ENCODE measurements around the gene CD59. TPM values are rescaled to one million over a fixed set of nuclear protein-coding genes. Genes with fewer than 3 reads are reported as not detected.

Gene CD59
- total RNA-seq, 1 donor from 2014 or later: 789 TPM

DNA sequence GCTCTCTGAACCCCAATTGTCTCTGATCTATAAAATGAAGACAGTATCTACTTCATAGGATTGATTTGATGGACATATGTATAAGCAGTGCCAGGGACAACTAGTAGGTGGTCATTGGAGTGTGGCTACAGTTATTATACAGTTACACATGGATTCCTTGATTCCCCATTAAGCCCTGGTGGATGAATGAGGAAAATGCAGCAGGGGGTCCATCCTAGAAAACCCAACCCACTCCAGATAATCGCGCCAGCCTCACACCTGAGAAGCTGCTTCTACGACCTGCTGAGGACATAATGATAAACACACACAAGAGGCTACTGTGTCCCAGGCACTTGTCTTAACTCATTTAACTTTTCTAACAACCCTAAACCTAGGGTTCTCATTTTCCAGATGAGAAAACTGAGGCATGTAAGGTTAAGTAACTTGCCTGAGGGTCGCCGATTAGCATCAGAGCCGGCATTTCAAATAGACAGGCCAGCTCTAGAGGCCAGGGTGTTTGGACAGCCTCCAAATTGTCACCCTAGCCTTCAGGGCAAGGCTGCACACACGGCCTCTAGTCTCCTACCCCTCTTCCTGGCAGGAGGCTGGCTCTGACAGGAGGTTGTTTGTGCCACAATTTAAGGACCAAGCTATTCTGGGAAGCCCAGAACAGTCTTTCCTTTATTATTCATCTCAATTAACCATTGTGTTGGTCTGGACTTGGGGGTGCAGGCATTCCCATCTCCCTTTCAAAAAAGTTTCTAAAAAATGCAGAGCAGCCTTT is 31.8 kb downstream of the CD59 start:
- Histone ChIP-seq H3K27me3 (ENCODE audit: low read depth) (no peaks in the 10 kb centered on the region), H3K4me3 (no peak overlapping the region), H3K9me3 (replicated peaks) (no peaks in the 10 kb centered on the region), H3K27ac (replicated peaks) (peak overlapping the region; percentile 89), H3K4me1 (peaks cover 97% of the 10 kb centered on the region), H3K36me3 (peaks cover 25% of the 10 kb centered on the region)
- intact Hi-C loops (cut with micrococcal nuclease): no loop called here
- TF ChIP-seq, protein P1, sequence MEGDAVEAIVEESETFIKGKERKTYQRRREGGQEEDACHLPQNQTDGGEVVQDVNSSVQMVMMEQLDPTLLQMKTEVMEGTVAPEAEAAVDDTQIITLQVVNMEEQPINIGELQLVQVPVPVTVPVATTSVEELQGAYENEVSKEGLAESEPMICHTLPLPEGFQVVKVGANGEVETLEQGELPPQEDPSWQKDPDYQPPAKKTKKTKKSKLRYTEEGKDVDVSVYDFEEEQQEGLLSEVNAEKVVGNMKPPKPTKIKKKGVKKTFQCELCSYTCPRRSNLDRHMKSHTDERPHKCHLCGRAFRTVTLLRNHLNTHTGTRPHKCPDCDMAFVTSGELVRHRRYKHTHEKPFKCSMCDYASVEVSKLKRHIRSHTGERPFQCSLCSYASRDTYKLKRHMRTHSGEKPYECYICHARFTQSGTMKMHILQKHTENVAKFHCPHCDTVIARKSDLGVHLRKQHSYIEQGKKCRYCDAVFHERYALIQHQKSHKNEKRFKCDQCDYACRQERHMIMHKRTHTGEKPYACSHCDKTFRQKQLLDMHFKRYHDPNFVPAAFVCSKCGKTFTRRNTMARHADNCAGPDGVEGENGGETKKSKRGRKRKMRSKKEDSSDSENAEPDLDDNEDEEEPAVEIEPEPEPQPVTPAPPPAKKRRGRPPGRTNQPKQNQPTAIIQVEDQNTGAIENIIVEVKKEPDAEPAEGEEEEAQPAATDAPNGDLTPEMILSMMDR (IDR thresholded peaks at IDR 0.05; ENCODE audit: borderline replicate concordance): peak; percentile 13
- no peak for DNase-seq

DNA sequence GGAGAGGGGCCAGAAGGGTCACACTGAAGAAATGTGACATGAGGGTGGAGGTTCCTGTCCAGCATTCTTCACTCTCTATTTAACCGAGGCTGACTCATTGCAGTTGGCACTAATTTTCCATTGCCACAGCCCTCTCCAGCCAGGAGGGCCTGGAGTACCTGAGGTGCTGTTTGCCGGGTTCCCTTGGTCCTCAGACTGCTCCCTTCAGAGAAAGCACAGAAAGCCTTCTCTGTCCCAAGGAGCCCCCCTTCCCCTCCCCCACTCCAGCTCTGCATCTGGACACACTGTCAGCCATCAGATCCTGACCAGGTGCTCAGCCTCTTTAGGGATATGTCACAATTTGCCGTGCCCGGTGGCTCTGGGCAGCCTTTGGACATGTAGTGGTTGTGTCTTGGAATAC is 32.4 kb downstream of the CD59 start:
- Histone ChIP-seq H3K36me3 (peaks cover 19% of the 10 kb centered on the region), H3K27ac (replicated peaks) (peak overlapping the region; percentile 89), H3K4me3 (no peak overlapping the region), H3K27me3 (ENCODE audit: low read depth) (no peaks in the 10 kb centered on the region), H3K9me3 (replicated peaks) (no peaks in the 10 kb centered on the region), H3K4me1 (peaks cover 97% of the 10 kb centered on the region)
- TF ChIP-seq, protein P1 (IDR thresholded peaks at IDR 0.05; ENCODE audit: borderline replicate concordance): no peak
- no peak for DNase-seq
- intact Hi-C loops (cut with micrococcal nuclease): no loop called here

DNA sequence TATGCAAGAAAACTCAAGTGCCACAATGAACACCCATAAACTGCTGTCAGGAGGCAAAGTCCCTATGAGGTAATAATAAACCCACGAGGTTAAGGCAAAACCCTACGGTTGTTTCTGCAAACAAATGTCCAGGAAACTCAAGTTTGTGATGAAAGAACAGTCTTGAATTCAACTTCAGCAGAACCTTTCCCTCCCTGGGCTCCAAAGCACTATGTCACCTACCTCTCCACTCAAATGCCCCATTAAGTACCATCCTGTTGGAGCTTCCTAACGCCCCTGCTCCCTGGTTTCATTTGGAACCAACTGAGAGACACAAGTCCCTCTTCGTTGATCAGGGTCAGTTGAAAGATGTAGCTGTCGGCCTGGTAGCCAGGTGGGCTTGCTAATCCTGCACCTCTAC is 33.0 kb downstream of the CD59 start:
- H3K27me3 ChIP-seq (ENCODE audit: low read depth): no peaks in the 10 kb centered on the region
- H3K9me3 ChIP-seq (replicated peaks): no peaks in the 10 kb centered on the region
- peaks cover 97% of the 10 kb centered on the region for H3K4me1 ChIP-seq
- intact Hi-C loops (cut with micrococcal nuclease): no loop called here
- no peak overlapping the region for H3K4me3 ChIP-seq
- TF ChIP-seq, protein P1 (IDR thresholded peaks at IDR 0.05; ENCODE audit: borderline replicate concordance): no peak
- peak overlapping the region; percentile 89 for H3K27ac ChIP-seq (replicated peaks)
- H3K36me3 ChIP-seq: peaks cover 13% of the 10 kb centered on the region
- DNase-seq: no peak

- Histone ChIP-seq H3K4me3 (peak overlapping the region; percentile 69), H3K27ac (replicated peaks) (peak overlapping the region; percentile 89), H3K4me1 (peaks cover 97% of the 10 kb centered on the region), H3K36me3 (peaks cover 5% of the 10 kb centered on the region), H3K27me3 (ENCODE audit: low read depth) (no peaks in the 10 kb centered on the region), H3K9me3 (replicated peaks) (no peaks in the 10 kb centered on the region)
- TF ChIP-seq, protein P1 (IDR thresholded peaks at IDR 0.05; ENCODE audit: borderline replicate concordance): no peak
- no peak for DNase-seq
- intact Hi-C loops (cut with micrococcal nuclease): no loop called here
These were observed 34.7 kb downstream of the CD59 start for GRCh38 chr11:33701302-33702230.

DNA sequence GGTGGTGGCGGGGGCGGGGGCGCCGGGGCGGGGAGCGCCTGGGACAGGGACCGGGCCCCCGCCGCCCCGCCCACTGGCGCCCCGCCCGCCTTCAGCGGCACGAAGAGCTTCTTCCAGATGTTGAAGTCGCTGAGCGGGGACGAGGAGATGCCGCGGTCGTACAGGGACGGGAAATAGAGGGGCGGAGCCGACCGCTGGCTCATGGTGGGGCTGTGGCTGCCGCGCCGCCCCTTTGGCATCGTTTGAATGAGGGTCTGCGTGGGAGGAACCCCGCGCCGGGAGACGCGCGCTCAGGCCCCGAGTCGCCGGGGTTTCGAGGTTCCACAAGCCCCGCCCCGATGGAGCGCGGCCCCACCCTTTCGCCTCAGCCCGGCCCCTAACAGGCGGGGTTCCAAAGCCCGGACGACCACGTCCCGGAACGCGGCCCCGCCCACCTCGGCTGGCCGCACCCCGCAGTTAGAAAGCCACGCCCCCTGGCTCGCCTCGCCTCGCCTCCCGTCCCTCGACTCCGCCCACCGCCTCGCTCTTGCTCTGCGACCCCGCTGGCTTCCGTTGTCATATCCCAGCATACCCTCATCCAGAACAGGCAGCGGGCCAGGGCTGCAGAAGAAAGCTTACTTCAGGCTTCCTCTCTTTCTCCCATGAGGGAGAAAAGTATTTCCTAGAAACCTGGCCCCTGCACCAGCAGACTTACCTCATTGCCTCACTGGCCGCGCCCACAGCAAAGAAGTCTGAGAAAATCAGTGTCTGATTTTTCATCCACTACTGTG is 35.5 kb downstream of the CD59 start, which contains the start of gene C11orf91:
TSS of gene C11orf91 (minus strand) at position 325 of the 770 bp plus-strand sequence. CDS start at position 239, 86 bp downstream.
- intact Hi-C loops (cut with micrococcal nuclease): no loop called here
- Histone ChIP-seq H3K27ac (replicated peaks) (peak within 1 kb of the TSS; percentile 89), H3K4me3 (peak within 1 kb of the TSS; percentile 69), H3K9me3 (replicated peaks) (no peaks in the 10 kb centered on the region), H3K4me1 (peaks cover 97% of the 10 kb centered on the region), H3K27me3 (ENCODE audit: low read depth) (no peaks in the 10 kb centered on the region), H3K36me3 (peaks cover 5% of the 10 kb centered on the region)
- DNase-seq: peak; percentile 98
- TF ChIP-seq, protein P1 (IDR thresholded peaks at IDR 0.05; ENCODE audit: borderline replicate concordance): no peak

Data from left ventricle myocardium inferior (tissue), 1 donor.